ENCODE results near the gene CNIH1. TPM values are rescaled to one million over a fixed set of nuclear protein-coding genes. Genes with fewer than 3 reads are reported as not detected.
"Not testable (repeated sequence)": the region's sequence is repeated elsewhere in the genome, so short reads cannot be mapped to it uniquely, and the experiment has no call there.

The CNIH1 gene
- total RNA-seq, 6 donors from 2014 or later: 37.7 to 105 (median 57.9) TPM

- Histone ChIP-seq H3K27ac (no peak overlapping the region), H3K9me3 (no peaks in the 10 kb centered on the region), H3K4me1 (no peaks in the 10 kb centered on the region), H3K4me3 (no peak overlapping the region), H3K27me3 (no peaks in the 10 kb centered on the region), H3K36me3 (no peaks in the 10 kb centered on the region)
- 91 to 97% methylated on average over 5 of the region's 5 CpGs for WGBS, 2 donors
- no peak for ATAC-seq (ENCODE audit: low FRiP score in 2 of 2)
- TF ChIP-seq POLR2AphosphoS5 (IDR thresholded peaks at IDR 0.05): no peak
- no peak for TF ChIP-seq EP300 (IDR thresholded peaks at IDR 0.05)
- no peak for DNase-seq
Observed at GRCh38 chr14:54387328-54387727, 53.8 kb downstream of the CNIH1 start.

DNA sequence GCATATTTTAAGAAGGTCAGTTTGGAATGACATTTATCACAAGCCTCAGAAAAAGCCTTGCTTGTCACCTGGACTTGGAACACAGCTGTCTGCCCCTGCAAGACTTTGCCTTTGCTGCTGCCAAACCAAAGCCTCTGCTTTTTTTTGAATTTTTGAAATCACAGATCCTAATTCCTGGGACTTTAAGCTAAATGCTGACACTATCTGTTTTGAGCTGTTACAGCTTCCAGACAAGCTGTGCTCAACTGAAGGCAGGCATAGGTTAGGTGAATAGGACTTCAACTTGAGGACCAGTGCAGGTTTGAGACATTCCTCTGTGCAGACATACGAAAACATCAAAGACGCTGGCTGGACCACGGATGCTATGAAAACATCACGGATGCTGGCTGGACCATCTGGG is 55.6 kb downstream of the CNIH1 start:
- Histone ChIP-seq H3K27ac (no peak overlapping the region), H3K9me3 (no peaks in the 10 kb centered on the region), H3K4me3 (no peak overlapping the region), H3K4me1 (no peaks in the 10 kb centered on the region), H3K27me3 (no peaks in the 10 kb centered on the region), H3K36me3 (no peaks in the 10 kb centered on the region)
- 87 to 92% methylated on average over 4 of the region's 4 CpGs for WGBS, 2 donors
- no peak for ATAC-seq (ENCODE audit: low FRiP score in 2 of 2)
- TF ChIP-seq POLR2A (IDR thresholded peaks at IDR 0.05) (no peak), EP300 (IDR thresholded peaks at IDR 0.05) (no peak), POLR2AphosphoS5 (IDR thresholded peaks at IDR 0.05) (no peak)
- TF ChIP-seq, protein P1, sequence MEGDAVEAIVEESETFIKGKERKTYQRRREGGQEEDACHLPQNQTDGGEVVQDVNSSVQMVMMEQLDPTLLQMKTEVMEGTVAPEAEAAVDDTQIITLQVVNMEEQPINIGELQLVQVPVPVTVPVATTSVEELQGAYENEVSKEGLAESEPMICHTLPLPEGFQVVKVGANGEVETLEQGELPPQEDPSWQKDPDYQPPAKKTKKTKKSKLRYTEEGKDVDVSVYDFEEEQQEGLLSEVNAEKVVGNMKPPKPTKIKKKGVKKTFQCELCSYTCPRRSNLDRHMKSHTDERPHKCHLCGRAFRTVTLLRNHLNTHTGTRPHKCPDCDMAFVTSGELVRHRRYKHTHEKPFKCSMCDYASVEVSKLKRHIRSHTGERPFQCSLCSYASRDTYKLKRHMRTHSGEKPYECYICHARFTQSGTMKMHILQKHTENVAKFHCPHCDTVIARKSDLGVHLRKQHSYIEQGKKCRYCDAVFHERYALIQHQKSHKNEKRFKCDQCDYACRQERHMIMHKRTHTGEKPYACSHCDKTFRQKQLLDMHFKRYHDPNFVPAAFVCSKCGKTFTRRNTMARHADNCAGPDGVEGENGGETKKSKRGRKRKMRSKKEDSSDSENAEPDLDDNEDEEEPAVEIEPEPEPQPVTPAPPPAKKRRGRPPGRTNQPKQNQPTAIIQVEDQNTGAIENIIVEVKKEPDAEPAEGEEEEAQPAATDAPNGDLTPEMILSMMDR (IDR thresholded peaks at IDR 0.05): no peak
- DNase-seq: no peak

GRCh38 chr14:54383835-54384234 is 57.3 kb downstream of the CNIH1 start:
- DNase-seq (no peak), ATAC-seq (ENCODE audit: low FRiP score in 2 of 2) (no peak)
- Histone ChIP-seq H3K27me3 (no peaks in the 10 kb centered on the region), H3K27ac (no peak overlapping the region), H3K9me3 (no peaks in the 10 kb centered on the region), H3K4me3 (no peak overlapping the region), H3K4me1 (no peaks in the 10 kb centered on the region), H3K36me3 (no peaks in the 10 kb centered on the region)
- 91 to 92% methylated on average over 4 of the region's 4 CpGs for WGBS, 2 donors
- no peak for TF ChIP-seq POLR2A (IDR thresholded peaks at IDR 0.05)
- TF ChIP-seq, protein P1 (IDR thresholded peaks at IDR 0.05): no peak
- TF ChIP-seq EP300 (IDR thresholded peaks at IDR 0.05): no peak

- no peaks in the 10 kb centered on the region for H3K36me3 ChIP-seq
- H3K27ac ChIP-seq: no peak overlapping the region
- H3K9me3 ChIP-seq: no peaks in the 10 kb centered on the region
- H3K27me3 ChIP-seq: no peaks in the 10 kb centered on the region
- TF ChIP-seq POLR2AphosphoS5 (IDR thresholded peaks at IDR 0.05): no peak
- TF ChIP-seq, protein P1 (IDR thresholded peaks at IDR 0.05): no peak
- TF ChIP-seq POLR2A (IDR thresholded peaks at IDR 0.05): no peak
- TF ChIP-seq EP300 (IDR thresholded peaks at IDR 0.05): no peak
- no peak overlapping the region for H3K4me3 ChIP-seq
- DNase-seq (no peak), ATAC-seq (ENCODE audit: low FRiP score in 2 of 2) (no peak)
- no peaks in the 10 kb centered on the region for H3K4me1 ChIP-seq
Observed at GRCh38 chr14:54381821-54382220, 59.4 kb downstream of the CNIH1 start.

DNA sequence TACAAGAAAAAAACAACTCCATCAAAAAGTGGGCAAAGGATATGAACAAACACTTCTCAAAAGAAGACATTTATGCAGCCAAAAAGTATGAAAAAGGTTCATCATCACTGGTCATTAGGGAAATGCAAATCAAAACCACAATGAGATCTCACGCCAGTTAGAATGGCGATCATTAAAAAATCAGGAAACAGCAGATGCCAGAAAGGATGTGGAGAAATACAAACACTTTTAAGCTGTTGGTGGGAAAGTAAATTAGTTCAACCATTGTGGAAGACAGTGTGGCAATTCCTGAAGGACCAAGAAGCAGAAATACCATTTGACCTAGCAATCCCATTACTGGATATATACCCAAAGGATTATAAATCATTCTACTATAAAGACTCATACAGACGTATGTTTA is 60.6 kb downstream of the CNIH1 start:
- 51 to 53% methylated on average over 3 of the region's 3 CpGs for WGBS, 2 donors
- not testable (repeated sequence) for ATAC-seq (ENCODE audit: low FRiP score in 2 of 2); H3K9me3 ChIP-seq; H3K27me3 ChIP-seq; DNase-seq; H3K4me1 ChIP-seq; H3K4me3 ChIP-seq; H3K27ac ChIP-seq; H3K36me3 ChIP-seq

DNA sequence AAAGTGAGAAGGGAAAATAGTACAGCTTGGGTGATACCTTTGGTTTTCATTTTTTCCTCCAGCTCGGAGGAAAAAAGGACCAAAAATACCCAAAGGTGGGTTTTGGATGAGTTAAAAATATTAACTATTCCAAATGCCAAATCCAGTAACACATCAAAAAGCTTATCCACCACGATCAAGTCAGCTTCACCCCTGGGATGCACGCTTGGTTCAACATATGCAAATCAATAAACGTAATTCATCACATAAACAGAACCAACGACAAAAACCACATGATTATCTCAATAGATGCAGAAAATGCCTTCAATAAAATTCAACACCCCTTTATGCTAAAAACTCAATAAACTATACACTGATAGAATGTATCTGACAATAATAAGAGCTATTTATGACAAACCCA is 62.3 kb downstream of the CNIH1 start:
- H3K36me3 ChIP-seq; H3K4me3 ChIP-seq; H3K9me3 ChIP-seq; H3K4me1 ChIP-seq; ATAC-seq (ENCODE audit: low FRiP score in 2 of 2); H3K27ac ChIP-seq; H3K27me3 ChIP-seq; DNase-seq: not testable (repeated sequence)
- 80 to 85% methylated on average over 5 of the region's 5 CpGs for WGBS, 2 donors

All from upper lobe of left lung (tissue), 6 donors.